Mammary epithelial cell (primary cell): Measurements from ENCODE around the gene CDH6.

Experiments
- EZH2 ChIP-seq: IDR thresholded peaks from 2 replicates; pipeline ENCODE4 v1.6.1; 2012; ENCODE audit warnings: low read length, inconsistent platforms, borderline replicate concordance
- TF ChIP-seq, protein P1 (sequence below), 2 donors: IDR thresholded peaks in 1 of 2; conservative IDR thresholded peaks in 1 of 2; 2 replicates each; pipeline ENCODE4 v1.5.1; 2011 to 2012; ENCODE audit warnings: inconsistent platforms in 2 of 2, low read length in 2 of 2, mild to moderate bottlenecking in 2 of 2, control low read depth in 1 of 2, low read depth in 1 of 2; ENCODE audit not compliant: insufficient read depth in 1 of 2; ENCODE audit errors: extremely low read depth in 1 of 2

GRCh38 chr5:31173614-31174013, 19.9 kb upstream of the CDH6 start:
- TF ChIP-seq, protein P1, sequence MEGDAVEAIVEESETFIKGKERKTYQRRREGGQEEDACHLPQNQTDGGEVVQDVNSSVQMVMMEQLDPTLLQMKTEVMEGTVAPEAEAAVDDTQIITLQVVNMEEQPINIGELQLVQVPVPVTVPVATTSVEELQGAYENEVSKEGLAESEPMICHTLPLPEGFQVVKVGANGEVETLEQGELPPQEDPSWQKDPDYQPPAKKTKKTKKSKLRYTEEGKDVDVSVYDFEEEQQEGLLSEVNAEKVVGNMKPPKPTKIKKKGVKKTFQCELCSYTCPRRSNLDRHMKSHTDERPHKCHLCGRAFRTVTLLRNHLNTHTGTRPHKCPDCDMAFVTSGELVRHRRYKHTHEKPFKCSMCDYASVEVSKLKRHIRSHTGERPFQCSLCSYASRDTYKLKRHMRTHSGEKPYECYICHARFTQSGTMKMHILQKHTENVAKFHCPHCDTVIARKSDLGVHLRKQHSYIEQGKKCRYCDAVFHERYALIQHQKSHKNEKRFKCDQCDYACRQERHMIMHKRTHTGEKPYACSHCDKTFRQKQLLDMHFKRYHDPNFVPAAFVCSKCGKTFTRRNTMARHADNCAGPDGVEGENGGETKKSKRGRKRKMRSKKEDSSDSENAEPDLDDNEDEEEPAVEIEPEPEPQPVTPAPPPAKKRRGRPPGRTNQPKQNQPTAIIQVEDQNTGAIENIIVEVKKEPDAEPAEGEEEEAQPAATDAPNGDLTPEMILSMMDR (conservative IDR thresholded peaks at IDR 0.05 in 1 of 2, IDR thresholded peaks at IDR 0.05 in 1 of 2; ENCODE audit: extremely low read depth in 1 of 2, insufficient read depth in 1 of 2, low read depth in 1 of 2, low read length in 2 of 2): no peak
- TF ChIP-seq EZH2: no peak
